HG03469 (cell line): ENCODE results near the gene BLVRB.
"Not testable (repeated sequence)": the region's sequence is repeated elsewhere in the genome, so short reads cannot be mapped to it uniquely, and the experiment has no call there.

Source experiments
- ATAC-seq: cut with Tn5 transposase; IDR thresholded peaks from one replicate; pipeline ENCODE4 v1.9.1; 2021; ENCODE audit warnings: mild to moderate bottlenecking, moderate library complexity, moderate number of reproducible peaks; ENCODE audit not compliant: unreplicated experiment

BLVRB gene

DNA sequence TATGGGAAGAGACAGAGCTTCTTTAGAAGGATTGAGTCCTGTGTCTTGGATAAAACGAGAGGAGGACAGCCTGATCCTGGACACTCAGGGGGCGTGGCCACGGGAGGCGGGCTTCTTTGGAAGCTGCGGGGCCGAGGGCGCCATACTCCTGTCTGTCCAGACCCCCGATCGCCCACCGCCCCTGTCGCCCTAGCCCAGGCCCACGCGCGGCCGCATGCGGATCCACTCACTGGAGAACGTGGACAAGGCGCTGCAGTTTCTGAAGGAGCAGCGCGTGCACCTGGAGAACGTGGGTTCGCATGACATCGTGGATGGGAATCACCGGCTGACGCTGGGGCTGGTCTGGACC lies 24.3 kb upstream of the BLVRB start:
- ATAC-seq = no peak

DNA sequence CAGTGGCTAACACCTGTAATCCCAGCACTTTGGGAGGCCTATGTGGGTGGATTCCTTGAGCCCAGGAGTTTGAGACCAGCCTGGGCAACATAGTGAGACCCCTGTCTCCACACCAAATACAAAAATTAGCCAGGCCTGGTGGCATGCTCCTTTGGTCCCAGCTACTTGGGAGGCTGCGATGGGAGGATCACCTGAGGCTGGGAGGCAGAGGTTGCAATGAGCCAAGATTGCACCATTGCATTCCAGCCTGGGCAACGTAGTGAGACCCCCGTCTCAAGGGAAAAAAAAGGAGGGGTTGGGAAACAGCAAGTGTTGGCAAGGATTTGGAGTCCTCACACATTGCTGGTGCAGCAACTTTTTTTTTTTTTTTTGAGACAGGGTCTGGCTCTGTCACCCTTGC lies 20.5 kb upstream of the BLVRB start:
- ATAC-seq = no peak

DNA sequence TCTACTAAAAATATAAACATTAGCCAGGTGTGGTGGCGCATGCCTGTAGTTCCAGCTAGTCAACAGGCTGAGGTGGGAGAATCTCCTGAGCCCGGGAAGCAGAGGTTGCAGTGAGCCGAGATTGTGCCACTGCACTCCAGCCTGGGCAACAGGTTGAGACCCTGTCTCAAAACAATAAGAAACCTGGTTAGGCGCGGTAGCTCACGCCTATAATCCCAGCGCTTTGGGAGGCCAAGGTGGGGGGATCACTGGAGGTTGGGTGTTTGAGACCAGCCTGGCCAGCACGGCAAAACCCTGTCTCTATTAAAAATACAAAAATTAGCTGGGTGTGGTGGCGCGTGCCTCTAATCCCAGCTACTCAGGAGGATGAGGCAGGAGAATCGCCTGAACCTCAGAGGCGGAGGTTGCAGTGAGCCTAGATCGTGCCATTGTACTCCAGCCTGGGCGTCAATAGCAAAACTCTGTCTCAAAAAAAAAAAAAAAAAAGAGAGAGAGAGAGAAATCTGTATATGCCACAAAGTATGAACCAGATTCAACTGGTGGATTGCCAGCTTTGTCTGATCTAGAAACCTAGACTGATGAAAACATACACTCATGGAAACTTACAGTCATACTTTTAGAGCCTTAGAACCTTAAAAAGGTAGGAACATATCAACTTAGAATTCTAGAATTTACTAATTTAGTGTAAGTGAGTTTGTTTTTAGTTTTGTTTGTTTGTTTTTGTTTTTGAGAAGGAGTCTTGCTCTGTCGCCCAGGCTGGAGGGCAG lies 10.5 kb upstream of the BLVRB start:
- not testable (repeated sequence) for ATAC-seq

DNA sequence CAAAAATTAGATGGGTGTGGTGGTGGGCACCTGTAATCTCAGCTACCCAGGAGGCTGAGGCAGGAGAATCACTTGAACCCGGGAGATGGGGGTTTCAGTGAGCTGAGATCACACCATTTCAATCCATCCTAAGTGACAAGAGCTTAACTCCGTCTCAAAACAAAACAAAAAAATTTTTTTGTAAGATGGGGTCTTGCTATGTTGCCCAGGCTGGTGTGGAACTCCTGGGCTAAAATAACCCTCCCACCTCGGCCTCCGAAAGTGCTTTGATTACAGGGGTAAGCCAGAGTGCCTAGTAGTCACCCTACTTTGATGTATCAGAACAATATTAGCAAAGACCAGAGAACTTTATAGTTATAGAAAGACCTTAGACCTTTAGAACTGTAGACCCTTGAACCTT lies 9.2 kb upstream of the BLVRB start:
- no peak for ATAC-seq

DNA sequence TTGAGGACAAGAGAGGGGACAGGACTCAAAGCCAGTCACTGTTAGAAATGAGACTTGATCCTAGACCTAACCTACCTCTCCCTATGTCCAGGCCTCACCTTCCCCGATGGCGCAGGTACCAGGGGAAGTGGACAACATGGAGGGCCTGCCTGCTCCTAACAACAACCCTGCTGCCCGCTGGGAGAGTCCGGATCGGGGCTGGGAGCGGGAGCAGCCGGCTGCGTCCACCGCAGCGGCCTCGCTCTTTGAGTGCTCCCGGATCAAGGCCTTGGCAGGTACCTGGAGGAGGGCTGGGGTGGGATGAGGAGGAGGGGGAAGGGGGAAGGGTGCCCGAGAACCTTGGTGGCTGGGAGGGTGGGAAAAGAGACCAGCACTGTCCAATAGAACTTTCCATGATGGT lies 7.0 kb upstream of the BLVRB start:
- ATAC-seq = no peak

DNA sequence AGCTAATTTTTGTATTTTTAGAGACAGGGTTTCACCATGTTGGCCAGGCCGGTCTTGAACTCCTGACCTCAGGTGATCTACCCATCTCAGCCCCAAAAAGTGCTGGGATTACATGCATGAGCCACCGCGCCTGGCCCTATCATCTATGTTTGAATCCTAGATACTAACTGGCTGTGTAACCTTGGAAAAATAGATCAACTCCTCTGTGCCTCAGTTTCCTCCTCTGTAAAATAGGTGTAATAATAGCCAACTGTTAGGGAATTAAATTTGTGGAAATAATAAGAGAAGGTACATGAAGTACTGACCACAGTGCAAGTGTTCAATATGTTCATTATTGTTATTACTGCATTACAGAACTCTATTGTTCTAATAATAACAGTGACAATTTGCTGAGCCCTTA lies 5.6 kb upstream of the BLVRB start:
- no peak for ATAC-seq

DNA sequence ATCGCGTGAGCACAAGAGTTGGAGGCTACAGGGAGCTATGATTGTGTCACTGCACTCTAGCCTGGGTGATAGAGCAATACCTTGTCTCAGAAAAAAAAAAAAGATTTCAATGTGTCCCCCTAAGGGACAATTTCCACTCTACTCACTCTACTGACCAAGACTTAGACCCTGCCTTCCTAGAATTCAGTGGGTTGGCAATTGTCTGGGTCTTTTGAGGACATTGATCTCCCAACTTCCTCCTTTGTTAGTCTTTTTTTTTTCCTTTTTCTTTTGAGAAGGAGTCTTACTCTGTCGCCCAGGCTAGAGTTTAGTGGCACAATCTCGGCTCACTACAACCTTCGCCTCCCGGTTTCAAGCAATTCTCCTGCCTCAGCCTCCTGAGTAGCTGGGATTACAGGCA lies 3.5 kb upstream of the BLVRB start:
- ATAC-seq = no peak

DNA sequence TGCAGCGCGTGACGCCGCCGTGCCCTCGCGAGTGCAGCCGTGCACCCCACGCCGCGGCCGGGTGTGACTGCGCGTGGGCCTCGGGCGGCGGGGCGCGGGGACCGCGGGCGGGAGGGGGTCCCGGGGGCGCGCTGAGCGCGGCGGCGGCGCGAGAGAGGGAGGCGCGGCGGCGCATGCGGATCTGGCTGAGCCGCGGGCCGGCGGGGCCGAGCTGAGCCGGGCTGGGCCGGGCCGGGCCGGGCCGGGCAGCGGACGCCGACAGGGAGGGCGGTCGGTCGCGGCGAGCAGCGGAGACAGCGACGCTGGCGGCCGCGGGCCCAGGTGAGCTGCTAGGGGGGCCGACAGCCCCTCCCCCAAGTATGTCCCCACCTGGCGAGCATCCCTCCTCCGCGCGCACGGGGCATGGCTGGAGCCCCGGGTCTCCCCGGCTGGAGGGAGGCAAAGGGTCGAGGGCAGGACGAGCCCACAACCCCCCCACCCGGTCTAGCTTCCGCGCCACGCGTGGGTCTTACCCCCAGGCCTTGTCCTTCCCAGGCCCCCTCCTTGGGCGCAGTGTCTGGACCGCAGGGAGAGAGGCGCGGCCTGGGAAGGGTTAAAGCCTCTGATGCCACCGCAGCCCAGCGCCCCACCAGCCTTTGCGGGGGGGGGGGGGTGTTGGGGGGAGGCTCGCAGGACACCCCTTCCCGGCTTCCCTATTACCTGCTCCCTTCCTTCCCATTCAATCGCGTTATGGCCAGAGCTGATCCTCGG lies 1.6 kb upstream of the BLVRB start, which contains the start of gene SPTBN4:
Gene SPTBN4 (plus strand): TSS at position 17 of the 750 bp plus-strand sequence. CDS start 5,621 bp downstream, outside the sequence.
- no peak for ATAC-seq

DNA sequence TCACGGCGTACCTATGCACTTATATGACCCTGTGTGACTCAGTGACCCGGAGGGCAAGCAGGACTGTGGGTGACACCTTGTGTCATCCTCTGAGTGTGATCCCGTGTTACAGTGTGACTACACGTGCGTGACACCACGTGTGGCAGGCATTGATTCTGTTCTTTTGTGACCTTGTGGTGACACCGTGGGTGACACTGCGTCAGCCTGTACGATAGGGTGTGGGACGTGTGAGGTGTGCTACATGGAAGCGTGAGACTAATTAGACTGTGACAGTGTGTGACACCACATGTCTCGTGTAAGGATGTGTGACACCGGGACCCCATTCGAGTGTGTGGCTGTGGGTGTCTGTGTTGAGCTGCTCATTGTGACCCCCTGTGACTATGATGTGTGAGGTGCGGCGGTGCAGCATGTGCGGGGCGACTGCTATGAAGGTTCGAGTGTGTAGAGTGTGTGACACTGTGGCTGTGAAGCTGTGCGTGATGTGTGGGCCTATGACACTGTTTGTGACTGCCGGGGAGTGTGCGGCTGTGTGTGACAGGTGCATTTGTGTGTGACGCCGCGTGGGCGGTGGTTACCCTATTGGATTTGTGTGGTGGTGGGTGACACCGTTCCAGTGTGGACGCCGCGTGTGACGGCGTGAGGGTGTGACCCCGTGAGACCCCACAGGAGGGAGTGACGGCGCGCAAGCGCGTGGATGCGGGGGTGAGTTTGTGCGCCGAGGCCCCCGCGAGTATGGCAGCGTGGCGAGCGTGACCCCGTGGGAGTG lies 857 bp upstream of the BLVRB start:
- ATAC-seq = peak; percentile 21

DNA sequence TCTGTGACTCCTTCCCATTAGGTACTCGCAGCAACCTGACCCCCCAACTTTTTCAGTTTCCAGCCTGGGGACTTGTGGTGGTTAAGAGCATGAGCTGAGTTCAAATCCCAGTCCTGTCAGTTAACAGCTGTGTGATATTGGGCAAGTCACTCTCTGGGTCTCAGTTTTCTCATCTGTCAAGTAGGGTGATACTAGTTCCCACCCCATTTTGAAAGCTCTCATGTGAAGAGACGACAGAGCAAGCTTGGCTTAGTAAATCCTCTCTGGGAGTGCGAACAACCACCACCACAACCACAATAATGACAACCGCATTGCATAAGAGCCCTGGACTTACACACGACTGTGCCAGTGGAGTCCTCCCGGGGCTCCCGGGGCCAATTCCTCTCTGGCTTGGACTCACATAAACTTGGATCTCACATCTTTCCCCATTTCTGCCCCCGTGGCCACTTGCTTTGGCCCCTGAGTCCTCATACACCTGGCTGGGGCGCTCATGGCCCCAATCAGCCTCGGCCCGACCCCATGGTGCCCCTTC lies 454 bp downstream of the BLVRB start:
- ATAC-seq = no peak

DNA sequence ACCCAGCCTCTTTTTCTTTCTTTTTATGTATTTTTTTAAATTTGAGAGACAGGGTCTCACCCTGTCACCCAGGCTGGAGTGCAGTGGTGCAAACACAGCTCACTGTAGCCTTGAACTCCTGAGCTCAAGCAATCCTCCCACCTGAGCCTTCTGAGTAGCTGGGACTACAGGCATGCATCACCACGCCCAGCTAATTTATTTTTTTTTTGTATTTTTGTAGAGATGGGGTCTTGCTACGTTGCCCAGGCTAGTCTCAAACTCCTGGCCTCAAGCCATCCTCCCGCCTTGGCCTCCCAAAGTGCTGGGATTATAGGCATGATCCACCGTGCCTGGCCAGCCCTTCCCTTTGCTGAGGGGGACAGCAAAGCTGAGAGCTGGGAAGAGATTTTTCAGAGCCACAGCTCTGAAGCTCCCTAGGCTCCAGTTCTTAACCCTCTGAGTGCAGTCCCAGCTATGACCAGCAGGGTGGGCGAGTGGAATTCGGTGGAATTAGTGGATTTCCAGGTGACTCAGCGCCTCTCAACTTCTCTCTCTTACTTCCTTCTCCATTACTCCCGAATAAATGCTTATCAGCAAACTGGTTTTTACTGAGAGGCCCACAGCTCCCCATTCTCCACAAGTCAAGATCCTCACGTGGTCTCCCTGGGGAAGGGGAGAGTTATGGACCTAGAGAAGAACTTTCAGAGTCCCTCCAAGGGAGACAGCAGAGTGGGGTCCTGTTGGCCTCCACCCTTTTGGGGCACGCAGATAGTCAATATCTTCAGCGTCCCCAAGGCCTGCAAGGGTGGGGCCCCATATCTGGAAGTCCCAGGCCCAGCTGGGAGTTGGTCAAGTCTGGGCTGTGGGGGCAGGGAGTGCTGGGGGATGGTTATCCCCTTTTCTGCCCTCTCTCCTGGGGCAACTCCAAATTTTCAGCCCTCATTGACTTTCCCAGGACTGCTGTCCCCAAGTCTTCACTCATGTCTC lies 1.2 kb downstream of the BLVRB start:
- ATAC-seq = no peak

DNA sequence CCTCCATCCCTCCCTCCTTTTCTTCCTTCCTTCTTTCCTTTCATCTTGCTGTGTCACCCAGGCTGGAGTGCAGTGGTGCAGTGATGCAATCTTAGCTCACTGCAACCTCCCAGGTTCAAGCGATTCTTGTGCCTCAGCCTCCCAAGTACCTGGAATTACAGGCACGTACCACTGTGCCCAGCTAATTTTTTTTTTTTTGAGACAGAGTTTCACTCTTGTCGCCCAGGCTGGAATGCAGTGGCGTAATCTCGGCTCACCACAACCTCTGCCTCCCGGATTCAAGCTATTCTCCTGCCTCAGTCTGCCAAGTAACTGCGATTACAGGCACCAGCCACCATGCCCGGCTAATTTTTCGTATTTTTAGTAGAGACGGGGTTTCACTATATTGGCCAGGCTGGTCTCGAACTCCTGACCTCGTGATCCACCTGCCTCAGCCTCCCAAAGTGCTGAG lies 1.9 kb downstream of the BLVRB start:
- ATAC-seq = not testable (repeated sequence)

DNA sequence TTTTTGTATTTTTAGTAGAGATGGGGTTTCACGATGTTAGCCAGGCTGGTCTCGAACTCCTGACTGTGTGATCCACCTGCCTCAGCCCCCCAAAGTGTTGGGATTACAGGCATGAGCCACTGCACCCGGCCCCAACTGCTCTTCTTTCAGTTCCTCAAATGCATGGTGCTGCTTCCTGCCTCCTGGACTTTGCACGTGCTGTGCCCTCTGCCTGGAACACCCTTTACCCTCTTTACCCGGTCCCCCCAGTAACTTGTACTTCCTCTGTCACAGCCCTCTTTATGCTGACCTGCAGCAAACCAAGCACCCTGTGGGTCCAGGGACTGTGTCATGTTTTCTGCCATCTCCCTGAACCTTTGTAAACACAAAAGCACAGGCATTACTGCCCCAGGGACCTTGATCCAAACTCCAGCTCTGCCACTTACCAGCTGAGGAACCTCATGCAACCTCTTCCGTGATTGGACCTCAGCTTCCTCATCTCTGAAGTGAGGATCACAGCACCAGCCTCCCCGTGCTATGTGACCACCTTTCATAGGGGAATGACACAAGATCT lies 3.8 kb downstream of the BLVRB start:
- no peak for ATAC-seq

DNA sequence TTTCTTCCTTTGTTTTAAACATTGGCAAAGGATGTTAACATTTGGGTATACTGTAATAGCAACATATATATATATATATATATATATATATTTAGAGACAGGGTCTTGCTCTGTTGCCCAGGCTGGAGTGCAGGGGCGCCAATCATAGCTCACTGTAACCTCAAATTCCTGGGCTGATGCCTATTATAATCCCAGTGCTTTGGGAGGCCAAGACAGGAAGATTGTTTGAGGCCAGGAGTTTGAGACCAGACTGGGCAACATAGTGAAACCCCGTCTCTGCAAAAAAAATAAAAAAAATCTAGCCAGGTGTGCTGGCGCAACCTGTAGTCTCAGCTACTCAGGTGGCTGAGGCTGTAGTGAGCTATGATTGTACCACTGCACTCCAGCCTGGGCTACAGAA lies 5.4 kb downstream of the BLVRB start:
- no peak for ATAC-seq

DNA sequence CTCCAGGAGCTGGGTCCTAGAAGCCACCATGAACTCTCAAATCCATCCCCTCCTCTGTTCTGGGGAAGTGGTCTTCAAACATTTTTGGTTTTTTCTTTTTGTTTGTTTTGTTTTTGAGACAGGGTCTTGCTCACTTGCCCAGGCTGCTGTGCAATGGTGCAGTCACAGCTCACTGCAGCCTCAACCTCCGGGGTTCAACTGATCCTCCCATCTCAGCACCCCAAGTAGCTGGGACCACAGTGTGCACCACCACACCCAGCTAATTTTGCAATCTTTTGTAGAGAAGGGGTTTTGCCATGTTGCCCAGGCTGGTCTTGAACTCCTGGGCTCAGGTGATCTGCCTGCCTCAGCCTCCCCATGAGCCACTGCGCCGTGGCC lies 7.0 kb downstream of the BLVRB start:
- no peak for ATAC-seq

DNA sequence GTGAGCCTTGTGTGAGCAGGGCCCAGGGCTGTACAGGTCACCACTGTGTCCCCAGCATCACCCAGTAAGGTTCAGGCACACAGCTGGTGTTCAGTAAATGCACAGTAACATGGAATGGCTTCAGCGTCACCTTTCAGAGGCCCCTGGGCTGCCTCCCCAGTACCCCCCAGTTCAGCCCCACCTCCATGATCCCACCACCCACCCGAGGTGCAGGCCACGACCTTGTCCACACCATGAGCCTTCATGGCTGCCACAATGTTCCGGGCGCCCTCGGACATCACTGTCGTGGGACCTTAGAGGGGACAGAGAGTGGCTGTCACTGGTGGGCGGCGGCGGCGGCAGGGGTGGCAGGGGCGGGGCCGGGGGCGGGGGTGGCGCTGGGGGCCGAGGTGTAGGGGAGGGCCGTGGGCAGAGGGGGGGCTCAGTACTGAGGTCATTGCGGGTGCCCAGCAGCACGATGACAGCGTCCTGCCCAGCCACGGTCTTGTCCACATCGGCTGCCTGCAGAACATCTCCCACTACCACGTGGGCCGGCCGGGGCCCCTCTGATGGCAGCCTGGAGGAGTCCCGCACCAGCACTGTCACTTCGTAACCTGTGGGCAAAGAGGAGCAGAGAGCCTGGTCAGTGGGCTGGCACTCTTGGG lies 7.5 kb downstream of the BLVRB start:
- ATAC-seq = no peak

DNA sequence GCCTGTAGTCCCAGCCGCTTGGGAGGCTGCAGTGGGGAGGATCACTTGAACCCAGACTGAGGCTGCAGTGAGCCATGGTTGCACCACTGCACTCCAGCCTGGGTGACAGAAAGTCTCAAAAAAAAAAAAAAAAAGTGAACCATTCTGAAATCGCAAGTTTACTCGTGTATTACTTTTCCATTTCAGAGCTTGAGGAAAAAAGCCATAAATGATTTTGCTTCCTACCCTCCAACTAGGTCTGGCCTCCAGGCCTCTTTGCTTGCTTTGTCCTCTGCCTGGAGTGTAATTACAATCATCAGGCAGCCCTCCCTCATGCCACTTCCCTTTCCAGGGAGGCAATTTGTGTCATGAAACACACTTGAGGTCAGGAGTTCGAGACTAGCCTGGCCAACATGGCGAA lies 8.5 kb downstream of the BLVRB start:
- no peak for ATAC-seq

DNA sequence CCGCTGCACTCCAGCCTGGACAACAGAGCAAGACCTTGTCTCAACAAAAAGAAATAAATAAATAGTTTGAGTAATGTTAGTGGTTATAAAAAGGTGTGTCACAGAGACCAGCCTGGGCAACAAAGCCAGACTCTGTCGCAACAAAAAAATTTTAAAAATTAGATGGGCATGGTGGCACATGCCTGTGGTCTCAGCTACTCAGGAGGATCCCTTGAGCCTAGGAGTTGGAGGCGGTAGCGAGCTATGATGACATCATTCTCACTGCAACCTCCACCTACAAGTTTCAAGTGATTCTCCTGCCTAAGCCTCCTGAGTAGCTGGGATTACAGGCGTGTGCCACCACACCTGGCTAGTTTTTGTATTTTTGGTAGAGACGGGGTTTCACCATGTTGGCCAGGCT lies 11.6 kb downstream of the BLVRB start:
- not testable (repeated sequence) for ATAC-seq

DNA sequence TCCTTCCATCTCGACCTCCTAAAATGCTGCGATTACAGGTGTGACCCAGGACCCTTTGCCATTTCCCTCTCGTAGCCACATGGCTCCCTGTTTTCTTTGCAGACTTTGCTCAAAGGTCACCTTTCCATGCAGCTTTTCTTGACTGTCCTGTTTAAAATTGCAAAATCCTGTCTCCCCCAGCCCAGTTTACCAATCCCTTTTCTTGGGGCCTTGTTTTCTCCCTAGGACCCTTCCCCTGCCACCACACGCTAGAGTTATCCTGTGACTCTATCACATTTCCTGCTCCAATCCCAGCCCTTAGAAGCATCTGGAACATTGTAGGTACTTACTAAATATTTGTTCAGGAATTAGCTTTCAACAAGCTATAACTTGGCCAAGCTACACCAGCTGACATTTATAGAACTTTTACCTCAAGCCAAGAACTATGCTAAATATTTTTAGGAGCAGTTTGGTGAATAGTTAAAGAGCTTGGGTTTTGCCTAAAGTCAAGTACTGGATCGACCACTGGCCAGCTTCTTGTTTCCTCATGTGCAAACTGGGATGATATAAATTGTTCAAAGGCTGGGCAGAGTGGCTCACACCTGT lies 12.3 kb downstream of the BLVRB start:
- ATAC-seq = no peak
